HG03571 (cell line): ENCODE results near the gene PEDS1.
"Not testable (repeated sequence)": the region's sequence is repeated elsewhere in the genome, so short reads cannot be mapped to it uniquely, and the experiment has no call there.

Experiments
- ATAC-seq: cut with Tn5 transposase; IDR thresholded peaks from one replicate; pipeline ENCODE4 v1.9.1; 2021; ENCODE audit not compliant: unreplicated experiment

The PEDS1 gene

GRCh38 chr20:50115041-50115512, 38.4 kb downstream of the PEDS1 start:
- no peak for ATAC-seq

DNA sequence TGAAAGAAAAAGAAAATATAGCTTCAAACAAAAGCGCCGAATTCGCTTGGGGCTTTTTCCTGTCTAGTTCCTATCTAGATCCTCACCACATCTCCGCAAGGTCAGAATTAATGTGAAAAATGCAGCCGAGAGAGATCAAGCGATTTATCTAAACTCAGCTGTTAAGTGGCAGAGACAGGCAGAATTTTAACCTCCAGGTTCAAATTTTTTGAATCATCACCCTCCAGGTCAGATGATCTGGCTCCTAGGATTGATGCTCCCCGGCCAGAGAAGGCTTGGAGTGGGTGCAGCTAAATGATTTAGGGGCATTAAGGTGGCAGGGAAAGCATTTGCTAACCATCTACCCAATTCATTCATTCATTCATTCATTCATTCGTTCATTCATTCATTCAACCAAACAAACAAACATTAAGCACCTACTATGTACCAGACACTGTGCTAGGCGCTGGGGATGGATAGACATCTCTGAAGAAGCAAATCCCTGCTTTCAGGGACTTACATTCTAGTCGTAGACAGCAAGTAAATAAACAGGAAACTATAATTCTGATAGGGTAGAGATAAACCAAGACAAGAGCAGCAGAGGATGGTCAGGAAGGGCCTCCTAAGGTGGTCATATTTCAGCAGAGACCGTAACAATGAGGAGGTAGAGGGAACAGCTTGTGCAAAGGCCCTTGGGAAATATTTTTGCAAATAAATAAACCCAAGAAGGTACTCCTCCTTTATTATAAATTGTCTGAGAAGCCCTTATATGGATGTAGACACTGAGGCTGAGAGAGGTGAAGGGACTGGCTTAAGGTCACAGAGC, 39.9 kb downstream of the PEDS1 start:
- ATAC-seq = no peak

DNA sequence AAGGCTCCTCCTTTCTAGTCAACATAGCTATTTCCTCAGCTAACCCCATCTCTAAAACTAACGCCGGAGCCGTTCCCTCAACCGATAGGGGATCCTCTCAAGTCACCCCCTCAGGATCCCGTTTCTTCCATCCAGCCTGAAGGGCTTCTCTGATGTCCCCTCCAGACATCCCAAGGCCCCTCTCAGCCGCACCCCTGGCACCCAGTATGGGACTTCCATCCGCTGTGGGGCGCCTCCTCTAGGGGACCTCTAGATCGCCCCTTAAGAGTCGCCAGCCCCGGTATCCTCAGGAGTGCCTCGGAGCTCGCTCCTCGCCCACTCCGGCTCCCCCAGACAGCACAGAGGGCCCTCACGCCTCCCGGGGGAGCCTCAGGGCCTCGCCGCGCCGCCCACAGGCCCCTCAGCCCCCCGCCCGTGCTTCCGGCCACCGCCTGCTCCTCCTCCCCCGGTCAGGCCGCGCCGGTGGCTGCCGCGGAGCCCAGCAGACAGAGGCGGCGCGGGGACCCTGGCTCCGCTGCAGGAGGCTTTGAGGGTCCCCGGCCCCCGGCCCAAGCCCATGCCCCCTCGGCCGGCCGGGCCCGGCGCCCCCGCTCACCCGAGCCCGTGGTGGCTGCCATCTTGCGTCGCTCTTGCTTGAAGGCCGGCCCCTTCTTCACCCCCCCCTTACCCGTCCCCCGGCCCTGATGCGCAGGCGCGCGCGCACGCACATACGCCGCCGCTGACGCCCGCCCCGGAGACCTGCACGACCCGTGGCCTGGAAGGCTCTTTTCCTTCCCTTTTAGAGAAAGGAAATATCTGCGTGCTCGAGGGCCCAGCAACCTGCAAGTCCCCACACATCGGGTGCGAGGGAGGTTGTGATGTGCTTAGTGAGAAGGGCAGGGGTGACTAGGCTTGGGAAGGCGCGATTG, 40.8 kb downstream of the PEDS1 start, which contains the start of gene UBE2V1:
UBE2V1 (minus strand) TSS at position 639 of the 908 bp plus-strand sequence; CDS start at position 617, 22 bp downstream.
- peak; percentile 32 for ATAC-seq

DNA sequence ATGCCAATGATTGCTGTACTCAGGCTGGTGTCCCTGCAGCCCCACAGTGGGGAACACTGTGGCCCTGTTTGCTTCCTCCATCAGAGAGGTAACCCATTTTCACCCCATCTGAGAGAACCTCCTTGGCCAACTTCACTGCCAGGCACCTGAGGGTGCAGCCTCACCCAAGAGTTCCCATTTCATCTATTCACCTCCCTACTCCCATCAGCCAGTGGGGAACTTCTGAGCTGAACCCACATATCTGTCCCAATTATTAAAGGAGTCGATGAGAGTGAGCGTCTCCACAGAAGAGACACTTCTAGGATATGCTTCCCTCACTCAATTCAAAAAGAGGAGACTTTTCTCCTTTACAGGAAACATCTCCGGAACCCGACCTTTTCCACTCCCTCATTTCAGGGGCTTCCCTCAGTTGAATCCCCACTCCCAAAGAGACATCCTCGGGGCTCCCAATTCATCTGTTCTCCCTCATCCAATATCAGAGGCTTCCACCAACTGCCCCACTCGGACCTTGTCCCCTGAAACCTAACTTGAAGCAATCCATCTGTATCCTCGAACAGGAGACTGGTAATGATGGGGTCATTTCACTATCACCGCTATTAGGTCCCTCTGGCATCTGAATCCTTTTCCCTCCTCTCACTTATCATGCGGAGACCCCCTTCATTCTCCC, 41.6 kb downstream of the PEDS1 start:
- no peak for ATAC-seq

GRCh38 chr20:50111120-50111828, 42.2 kb downstream of the PEDS1 start:
- no peak for ATAC-seq

GRCh38 chr20:50110141-50111047, 43.1 kb downstream of the PEDS1 start:
- ATAC-seq = no peak

DNA sequence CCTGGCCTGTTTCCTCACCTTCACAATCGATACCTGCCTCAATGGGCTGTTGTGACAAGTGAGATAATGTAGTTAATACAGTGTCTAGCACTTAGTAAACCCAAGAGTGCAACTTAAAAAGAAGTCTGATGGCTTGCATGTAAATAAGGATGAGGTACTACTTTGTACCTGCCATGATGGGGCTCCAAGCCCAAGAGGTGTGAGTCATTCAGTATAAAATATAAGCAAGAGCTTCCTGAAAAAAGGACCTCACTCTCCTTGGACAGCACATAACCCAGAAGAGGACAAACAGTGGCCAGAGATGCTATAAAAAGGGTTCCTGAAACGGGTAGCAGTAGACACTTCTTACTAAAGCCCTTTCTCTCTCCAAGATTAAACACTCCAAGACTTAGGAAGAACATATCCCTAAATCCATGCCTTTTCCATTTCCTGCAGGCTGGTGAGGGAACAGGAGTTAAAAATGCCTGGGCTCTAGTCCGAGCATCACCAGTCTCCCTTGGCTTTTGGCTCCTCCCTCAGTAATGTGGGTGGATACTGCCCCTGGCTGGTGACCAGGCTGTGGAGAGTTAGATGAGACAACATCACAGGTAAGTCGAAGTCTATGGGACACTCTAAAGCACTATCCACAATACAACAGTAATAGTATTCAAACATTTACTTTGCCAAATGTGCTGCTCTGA, 44.8 kb downstream of the PEDS1 start:
- ATAC-seq = no peak

DNA sequence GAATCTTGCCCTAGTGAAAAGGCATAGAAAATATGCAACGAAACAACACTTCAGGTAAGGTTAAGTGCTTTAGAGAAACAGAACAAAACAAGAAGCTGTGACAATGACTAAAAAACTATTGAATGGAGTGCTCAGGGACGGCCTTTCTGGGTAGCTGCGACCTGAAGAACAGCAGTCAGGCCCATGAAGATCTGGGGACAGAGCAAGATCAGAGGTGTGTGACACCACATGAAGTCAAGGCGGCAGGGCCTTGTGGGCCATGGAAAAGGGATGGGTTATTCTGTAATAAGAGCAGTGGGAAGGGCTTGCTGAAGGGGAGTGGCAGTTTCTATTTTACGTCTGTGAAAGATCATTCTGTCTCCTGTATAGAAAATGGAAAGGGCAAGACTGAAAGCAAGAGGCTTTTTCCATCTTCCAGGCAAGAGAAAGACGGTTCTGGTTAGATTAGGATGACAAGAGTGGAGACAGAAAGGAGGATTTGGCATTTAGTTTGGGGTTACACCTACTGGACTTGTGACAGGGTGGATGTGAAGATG, 45.7 kb downstream of the PEDS1 start:
- no peak for ATAC-seq

DNA sequence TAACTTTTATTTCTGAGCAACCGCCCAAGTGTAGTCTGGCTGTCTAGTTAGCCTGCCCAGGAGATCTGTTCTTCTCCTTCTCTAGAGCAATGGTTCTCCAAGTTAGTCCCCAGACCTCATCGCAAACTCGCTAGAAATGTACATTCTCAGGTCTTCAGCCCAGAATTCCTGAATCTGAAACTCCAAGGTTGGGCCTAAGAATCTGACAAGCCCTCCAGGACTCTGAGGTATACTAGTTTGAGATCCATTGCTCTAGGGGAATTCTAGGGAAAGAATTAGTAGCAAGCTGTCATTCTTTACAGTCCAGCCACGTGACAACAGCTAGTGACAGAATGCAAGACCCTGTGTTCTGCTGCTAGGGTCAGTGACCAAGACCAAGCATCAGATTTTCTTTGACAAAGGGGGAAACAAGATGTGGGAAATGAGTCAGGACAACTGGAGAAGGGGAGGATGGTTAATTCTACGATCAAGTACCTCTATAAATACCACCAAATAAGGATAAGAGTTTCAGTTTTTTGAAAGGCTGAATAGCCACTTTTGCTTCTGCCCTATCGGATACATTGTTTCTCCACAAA, 46.4 kb downstream of the PEDS1 start:
- ATAC-seq = no peak

DNA sequence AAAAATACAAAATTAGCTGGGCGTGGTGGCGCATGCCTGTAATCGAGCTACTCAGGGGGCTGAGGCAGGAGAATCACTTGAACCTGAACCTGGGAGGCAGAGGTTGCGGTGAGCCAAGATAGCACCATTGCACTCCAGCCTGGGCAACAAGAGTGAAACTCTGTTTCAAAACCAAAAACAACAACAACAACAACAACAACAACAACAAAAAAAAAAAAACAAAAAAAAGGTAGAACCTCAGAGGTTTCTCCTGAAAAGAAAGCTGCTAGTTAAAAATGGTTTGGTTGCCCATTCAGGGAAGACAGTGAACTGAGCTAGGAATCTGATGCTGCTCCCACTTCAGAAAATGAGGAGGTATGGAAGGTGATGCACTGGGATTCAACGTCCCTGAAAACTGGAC, 46.9 kb downstream of the PEDS1 start:
- not testable (repeated sequence) for ATAC-seq
